CD4-positive, alpha-beta T cell (primary cell): Measurements from ENCODE around the gene METTL22. TPM values are rescaled to one million over a fixed set of nuclear protein-coding genes. Genes with fewer than 3 reads are reported as not detected.

ENCODE experiments used
- ATAC-seq: fragments of 200-7000 bp; cut with Tn5 transposase; one replicate; pipeline ENCODE4 v1.10.0; 2022; ENCODE audit warnings: mild to moderate bottlenecking; ENCODE audit not compliant: poor library complexity
- CTCF ChIA-PET: fragments of 350-600 bp; sonication (Branson Sonifier 250); formaldehyde crosslinking; loops from one replicate; lab custom pipeline; 2021; ENCODE audit warnings: antibody characterized with exemption, inconsistent platforms; lab: Charles Lee
- POLR2A ChIA-PET: fragments of 350-600 bp; sonication (Branson Sonifier 250); formaldehyde crosslinking; loops from one replicate; lab custom pipeline; 2021; ENCODE audit warnings: antibody characterized with exemption, inconsistent platforms; lab: Charles Lee
- DNase-seq, 14 experiments: peaks; one replicate each; pipeline ENCODE4 v3.0.0-alpha.2; 2013 to 2020; ENCODE audit warnings: mixed read lengths in 2 of 14
- H3K27ac ChIP-seq, 2 donors: one replicate each; pipeline versions ENCODE4 v1.5.1 to v1.7.0; 2013; ENCODE audit warnings: low read length in 2 of 2, low read depth in 1 of 2, mild to moderate bottlenecking in 1 of 2
- H3K27me3 ChIP-seq, 2 experiments: 1 replicate in 1 of 2; 2 replicates in 1 of 2; pipeline versions ENCODE4 v1.6.1 to v1.7.0; 2013; ENCODE audit warnings: low read length in 2 of 2, control low read depth in 1 of 2, mild to moderate bottlenecking in 1 of 2, moderate library complexity in 1 of 2; ENCODE audit not compliant: insufficient read depth in 2 of 2, control insufficient read depth in 1 of 2
- H3K36me3 ChIP-seq: one replicate; pipeline ENCODE4 v1.6.1; 2013; ENCODE audit warnings: low read length, control low read depth; ENCODE audit not compliant: insufficient read depth
- H3K4me1 ChIP-seq: one replicate; pipeline ENCODE4 v1.6.1; 2013; ENCODE audit warnings: low read length, control low read depth; ENCODE audit not compliant: insufficient read depth
- H3K4me3 ChIP-seq: one replicate; pipeline ENCODE4 v1.5.1; 2013; ENCODE audit warnings: mild to moderate bottlenecking, low read length, moderate library complexity
- H3K9me3 ChIP-seq, 2 experiments: 1 replicate in 1 of 2; 2 replicates in 1 of 2; pipeline versions ENCODE4 v1.6.1 to v1.7.0; 2013; ENCODE audit warnings: low read length in 2 of 2, mild to moderate bottlenecking in 2 of 2, control low read depth in 1 of 2, moderate library complexity in 1 of 2; ENCODE audit not compliant: control insufficient read depth in 1 of 2, insufficient read depth in 1 of 2
- H3K27ac Mint-ChIP-seq: one replicate; pipeline ENCODE4 v1.8.0; 2020; ENCODE audit warnings: mixed read lengths
- H3K27me3 Mint-ChIP-seq: one replicate; pipeline ENCODE4 v1.8.0; 2021; ENCODE audit warnings: mixed read lengths
- H3K36me3 Mint-ChIP-seq: one replicate; pipeline ENCODE4 v1.8.0; 2021; ENCODE audit warnings: low read depth, mixed read lengths
- H3K4me1 Mint-ChIP-seq: one replicate; pipeline ENCODE4 v1.8.0; 2021; ENCODE audit warnings: low read depth, mixed read lengths
- H3K4me3 Mint-ChIP-seq: one replicate; pipeline ENCODE4 v1.8.0; 2020; ENCODE audit warnings: mild to moderate bottlenecking, mixed read lengths
- H3K9me3 Mint-ChIP-seq: one replicate; pipeline ENCODE4 v1.8.0; 2020; ENCODE audit warnings: mixed read lengths
- intact Hi-C, 2 experiments: fragments of 100-400 bp; cut with DNase I in 1 of 2; cut with micrococcal nuclease in 1 of 2; formaldehyde crosslinking; loops; one replicate each; pipeline versions ENCODE4 v1.15.1 to v1.9.0; 2023 to 2025; cut with DNase I, micrococcal nuclease
- total RNA-seq, 174 experiments: library from RNA in 2 of 174; stranded (reverse) in 2 of 174; gene quantifications; one replicate each; pipeline ENCODE4 v1.2.3 and lab custom pipeline; 2021 to 2026
- TF ChIP-seq, protein P1 (sequence below): fragments of 200-600 bp; IDR thresholded peaks from one replicate; pipeline ENCODE4 v1.8.0; 2022; ENCODE audit warnings: antibody characterized with exemption, mild to moderate bottlenecking

The METTL22 gene
- total RNA-seq, 2 experiments from 2014 or later = 23.2 to 26.5 TPM

GRCh38 chr16:8623634-8624033 is 2.1 kb downstream of the METTL22 start:
- Mint-ChIP-seq H3K36me3 (peaks cover 42% of the 10 kb centered on the region), H3K4me3 (peak overlapping the region; percentile 94), H3K4me1 (peaks cover 35% of the 10 kb centered on the region), H3K9me3 (no peaks in the 10 kb centered on the region), H3K27me3 (peaks cover 3% of the 10 kb centered on the region), H3K27ac (no peak overlapping the region)
- no peaks in the 10 kb centered on the region for H3K27me3 ChIP-seq
- ChIA-PET POLR2A (no interaction called here), CTCF (interaction anchor here (0.7 kb wide), 1 partner anchor 120 kb away, joined by 3 read pairs; no protein-coding TSS in a partner anchor)
- peaks cover 20% of the 10 kb centered on the region for H3K4me1 ChIP-seq
- DNase-seq (no peak), ATAC-seq (no peak)
- H3K4me3 ChIP-seq = no peak overlapping the region
- intact Hi-C loops = loop anchor here (5.0 kb wide), 2 partner anchors 174 to 249 kb away; partner anchors contain the start of genes PMM2 (in 1 of the 2) and TMEM186 (in 1 of the 2)
- H3K36me3 ChIP-seq = peaks cover 30% of the 10 kb centered on the region
- no peak overlapping the region for H3K27ac ChIP-seq
- no peaks in the 10 kb centered on the region for H3K9me3 ChIP-seq
- TF ChIP-seq, protein P1, sequence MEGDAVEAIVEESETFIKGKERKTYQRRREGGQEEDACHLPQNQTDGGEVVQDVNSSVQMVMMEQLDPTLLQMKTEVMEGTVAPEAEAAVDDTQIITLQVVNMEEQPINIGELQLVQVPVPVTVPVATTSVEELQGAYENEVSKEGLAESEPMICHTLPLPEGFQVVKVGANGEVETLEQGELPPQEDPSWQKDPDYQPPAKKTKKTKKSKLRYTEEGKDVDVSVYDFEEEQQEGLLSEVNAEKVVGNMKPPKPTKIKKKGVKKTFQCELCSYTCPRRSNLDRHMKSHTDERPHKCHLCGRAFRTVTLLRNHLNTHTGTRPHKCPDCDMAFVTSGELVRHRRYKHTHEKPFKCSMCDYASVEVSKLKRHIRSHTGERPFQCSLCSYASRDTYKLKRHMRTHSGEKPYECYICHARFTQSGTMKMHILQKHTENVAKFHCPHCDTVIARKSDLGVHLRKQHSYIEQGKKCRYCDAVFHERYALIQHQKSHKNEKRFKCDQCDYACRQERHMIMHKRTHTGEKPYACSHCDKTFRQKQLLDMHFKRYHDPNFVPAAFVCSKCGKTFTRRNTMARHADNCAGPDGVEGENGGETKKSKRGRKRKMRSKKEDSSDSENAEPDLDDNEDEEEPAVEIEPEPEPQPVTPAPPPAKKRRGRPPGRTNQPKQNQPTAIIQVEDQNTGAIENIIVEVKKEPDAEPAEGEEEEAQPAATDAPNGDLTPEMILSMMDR = no peak

DNA sequence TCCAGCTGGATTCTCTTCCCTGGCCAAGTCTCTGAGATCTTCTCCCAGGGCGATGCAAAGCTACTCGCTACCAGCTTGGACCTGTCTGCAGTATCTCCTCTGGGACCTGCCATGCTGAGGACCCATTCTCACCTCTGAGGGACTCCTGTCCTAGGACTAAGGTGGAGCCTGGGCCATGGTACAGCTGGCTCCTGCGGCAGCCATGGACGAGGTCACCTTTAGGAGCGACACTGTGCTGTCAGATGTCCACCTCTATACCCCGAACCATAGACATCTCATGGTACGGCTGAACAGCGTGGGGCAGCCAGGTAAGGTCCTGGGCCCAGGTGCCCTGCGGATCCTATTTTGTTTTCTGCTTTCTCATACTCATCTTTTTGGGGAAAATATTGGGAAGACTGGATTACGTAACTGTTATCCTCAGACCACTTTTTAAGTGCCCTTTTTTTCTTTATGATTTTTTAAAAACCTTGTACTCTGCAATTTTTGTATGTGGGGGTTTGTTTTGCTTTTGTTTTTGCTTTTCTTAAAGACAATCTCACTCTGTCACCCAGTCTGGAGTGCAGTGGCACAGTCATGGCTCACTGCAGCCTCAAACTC is 4.1 kb downstream of the METTL22 start:
- Histone ChIP-seq H3K36me3 (peaks cover 50% of the 10 kb centered on the region), H3K27me3 (no peaks in the 10 kb centered on the region), H3K27ac (no peak overlapping the region), H3K4me3 (no peak overlapping the region), H3K4me1 (peaks cover 20% of the 10 kb centered on the region), H3K9me3 (no peaks in the 10 kb centered on the region)
- Mint-ChIP-seq H3K4me1 (peaks cover 35% of the 10 kb centered on the region), H3K36me3 (peaks cover 62% of the 10 kb centered on the region), H3K27ac (no peak overlapping the region), H3K9me3 (no peaks in the 10 kb centered on the region), H3K4me3 (no peak overlapping the region), H3K27me3 (no peaks in the 10 kb centered on the region)
- intact Hi-C loops = no loop called here
- ChIA-PET CTCF (no interaction called here), POLR2A (no interaction called here)
- DNase-seq (no peak), ATAC-seq (no peak)
- TF ChIP-seq, protein P1 = no peak

DNA sequence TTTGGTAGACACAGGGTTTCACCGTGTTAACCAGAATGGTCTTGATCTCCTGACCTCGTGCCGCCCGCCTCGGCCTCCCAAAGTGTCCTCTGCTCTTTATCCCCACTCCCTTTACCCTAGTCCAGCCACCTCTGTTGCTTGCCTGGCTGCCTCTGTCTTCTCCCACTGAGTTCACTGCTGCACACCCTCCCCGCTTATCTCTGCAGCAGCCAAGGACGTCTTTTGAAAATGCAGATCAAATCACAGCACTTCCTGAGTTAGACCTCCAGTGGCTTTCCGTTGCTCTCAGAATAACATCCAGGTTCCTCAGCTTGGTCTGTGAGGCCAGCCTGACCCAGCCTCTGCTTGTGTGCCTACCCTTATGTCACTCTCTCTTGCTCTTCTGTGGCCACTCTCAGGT is 5.4 kb downstream of the METTL22 start:
- TF ChIP-seq, protein P1 = no peak
- Mint-ChIP-seq H3K9me3 (no peaks in the 10 kb centered on the region), H3K27ac (no peak overlapping the region), H3K36me3 (peaks cover 71% of the 10 kb centered on the region), H3K4me3 (peak overlapping the region; percentile 25), H3K4me1 (peaks cover 33% of the 10 kb centered on the region), H3K27me3 (no peaks in the 10 kb centered on the region)
- DNase-seq (no peak), ATAC-seq (no peak)
- Histone ChIP-seq H3K4me3 (no peak overlapping the region), H3K27ac (no peak overlapping the region), H3K4me1 (peaks cover 15% of the 10 kb centered on the region), H3K9me3 (no peaks in the 10 kb centered on the region), H3K36me3 (peaks cover 63% of the 10 kb centered on the region), H3K27me3 (no peaks in the 10 kb centered on the region)
- ChIA-PET CTCF (no interaction called here), POLR2A (interaction anchor here (0.9 kb wide), 1 partner anchor 9 kb away, joined by 3 read pairs; no protein-coding TSS in a partner anchor)
- intact Hi-C loops = no loop called here
